Sigmoid colon (tissue), 3 donors: ENCODE results near the gene SLC10A1.

ENCODE experiments used
- POLR2A ChIP-seq, 2 donors: fragments of 450-650 bp; IDR thresholded peaks; one replicate each; pipeline ENCODE4 v1.6.1; 2016; ENCODE audit warnings: antibody characterized with exemption in 2 of 2, mild to moderate bottlenecking in 2 of 2, moderate library complexity in 2 of 2
- TF ChIP-seq, protein P1 (sequence below), 4 experiments: fragments of 450-650 bp in 3 of 4; fragments of 200-600 bp in 1 of 4; IDR thresholded peaks; one replicate each; pipeline ENCODE4 v1.5.1; 2016 to 2019; ENCODE audit warnings: antibody characterized with exemption in 4 of 4, mild to moderate bottlenecking in 3 of 4, moderate library complexity in 2 of 4

DNA sequence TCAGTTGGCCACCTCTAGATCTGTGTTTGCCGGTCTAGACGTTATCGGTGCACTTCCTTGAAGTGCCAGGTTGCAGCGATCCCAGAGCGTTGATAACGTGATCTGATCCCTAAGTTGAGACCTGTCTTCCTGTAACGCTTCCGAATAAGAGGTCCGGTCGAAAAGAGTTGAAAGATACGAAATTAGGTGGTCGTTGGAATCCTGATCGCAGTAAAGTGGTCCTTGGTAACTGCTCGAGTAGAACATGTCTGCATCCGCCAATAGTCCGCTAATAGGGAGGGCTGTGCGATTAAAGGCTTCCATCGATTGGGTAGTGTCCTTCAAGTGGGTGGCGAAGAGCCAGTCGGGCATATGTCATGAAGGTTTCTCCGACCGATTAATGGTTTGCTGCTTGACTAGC, 27.4 kb downstream of the SLC10A1 start:
- TF ChIP-seq, protein P1, sequence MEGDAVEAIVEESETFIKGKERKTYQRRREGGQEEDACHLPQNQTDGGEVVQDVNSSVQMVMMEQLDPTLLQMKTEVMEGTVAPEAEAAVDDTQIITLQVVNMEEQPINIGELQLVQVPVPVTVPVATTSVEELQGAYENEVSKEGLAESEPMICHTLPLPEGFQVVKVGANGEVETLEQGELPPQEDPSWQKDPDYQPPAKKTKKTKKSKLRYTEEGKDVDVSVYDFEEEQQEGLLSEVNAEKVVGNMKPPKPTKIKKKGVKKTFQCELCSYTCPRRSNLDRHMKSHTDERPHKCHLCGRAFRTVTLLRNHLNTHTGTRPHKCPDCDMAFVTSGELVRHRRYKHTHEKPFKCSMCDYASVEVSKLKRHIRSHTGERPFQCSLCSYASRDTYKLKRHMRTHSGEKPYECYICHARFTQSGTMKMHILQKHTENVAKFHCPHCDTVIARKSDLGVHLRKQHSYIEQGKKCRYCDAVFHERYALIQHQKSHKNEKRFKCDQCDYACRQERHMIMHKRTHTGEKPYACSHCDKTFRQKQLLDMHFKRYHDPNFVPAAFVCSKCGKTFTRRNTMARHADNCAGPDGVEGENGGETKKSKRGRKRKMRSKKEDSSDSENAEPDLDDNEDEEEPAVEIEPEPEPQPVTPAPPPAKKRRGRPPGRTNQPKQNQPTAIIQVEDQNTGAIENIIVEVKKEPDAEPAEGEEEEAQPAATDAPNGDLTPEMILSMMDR (IDR thresholded peaks at IDR 0.05), result no peak
- TF ChIP-seq POLR2A (IDR thresholded peaks at IDR 0.05), result no peak
